ELR (cell line): ENCODE data around the gene MAPRE2.
"Not testable (repeated sequence)": the region's sequence is repeated elsewhere in the genome, so short reads cannot be mapped to it uniquely, and the experiment has no call there.

Experiments used
- DNase-seq: peaks from one replicate; pipeline ENCODE4 v3.0.0-alpha.2; 2015; ENCODE audit warnings: low read depth

The MAPRE2 gene

DNA sequence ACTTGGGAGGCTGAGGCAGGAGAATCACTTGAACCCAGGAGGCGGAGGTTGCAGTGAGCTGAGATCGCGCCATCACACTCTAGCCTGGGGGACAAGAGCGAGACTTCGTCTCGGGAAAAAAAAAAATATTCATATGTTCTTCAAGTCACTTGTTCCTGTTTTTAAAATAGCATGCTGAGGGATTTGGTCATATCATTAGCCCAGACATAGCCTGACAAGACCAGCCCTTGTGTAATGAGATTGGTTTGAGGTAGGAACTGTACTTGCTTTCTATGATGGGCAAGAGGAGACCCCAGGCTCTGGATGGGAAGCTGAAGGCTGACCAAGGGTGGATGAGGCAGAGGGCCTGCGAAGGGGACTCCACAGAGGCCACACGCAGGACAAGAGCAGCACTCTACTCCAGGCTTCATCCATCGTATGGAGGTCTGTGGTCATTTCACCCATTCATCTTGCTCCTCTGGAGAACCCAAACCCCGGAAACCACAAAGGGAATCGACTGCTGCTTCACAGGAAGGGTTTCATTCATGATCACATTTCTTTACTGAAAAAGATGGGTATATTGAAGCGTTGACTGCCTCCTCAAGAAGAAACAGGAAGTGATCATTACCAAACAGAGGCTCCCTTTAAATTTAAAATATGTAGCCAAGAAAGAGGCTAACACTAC is 112.5 kb downstream of the MAPRE2 start:
- DNase-seq = no peak

DNA sequence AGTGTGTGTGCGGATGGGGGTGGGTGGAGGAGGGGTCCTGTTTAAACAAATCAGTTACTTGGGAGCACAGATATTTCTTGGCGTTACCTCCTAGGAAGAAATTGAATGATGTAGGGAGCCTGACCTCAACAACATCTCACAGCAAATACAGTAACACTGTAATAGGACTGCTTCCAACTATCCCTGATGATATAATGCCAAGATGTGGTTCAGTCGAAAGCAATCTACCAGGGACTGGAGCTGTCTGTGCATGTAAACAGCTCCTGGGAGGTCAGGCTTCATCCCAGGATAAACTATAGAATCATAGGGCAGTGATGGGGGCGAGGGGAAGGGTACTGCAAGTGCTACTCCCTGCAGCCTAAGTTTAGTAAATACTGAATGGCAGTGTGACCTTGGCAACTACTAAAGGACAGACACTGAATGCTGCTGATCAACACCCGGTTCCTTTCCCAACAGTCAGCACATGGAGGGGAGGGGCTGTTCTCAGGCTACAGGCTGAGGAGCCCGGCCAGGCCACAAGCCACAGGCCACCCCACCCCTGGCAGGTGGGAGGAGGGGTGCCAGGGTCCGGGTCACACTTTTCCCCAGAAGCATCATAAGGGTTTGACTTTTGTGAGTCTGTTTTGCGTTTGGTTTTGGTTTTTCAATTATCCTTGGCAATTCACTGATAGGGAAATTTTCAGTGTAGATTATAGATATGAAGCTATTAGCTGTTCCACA is 114.3 kb downstream of the MAPRE2 start:
- no peak for DNase-seq

DNA sequence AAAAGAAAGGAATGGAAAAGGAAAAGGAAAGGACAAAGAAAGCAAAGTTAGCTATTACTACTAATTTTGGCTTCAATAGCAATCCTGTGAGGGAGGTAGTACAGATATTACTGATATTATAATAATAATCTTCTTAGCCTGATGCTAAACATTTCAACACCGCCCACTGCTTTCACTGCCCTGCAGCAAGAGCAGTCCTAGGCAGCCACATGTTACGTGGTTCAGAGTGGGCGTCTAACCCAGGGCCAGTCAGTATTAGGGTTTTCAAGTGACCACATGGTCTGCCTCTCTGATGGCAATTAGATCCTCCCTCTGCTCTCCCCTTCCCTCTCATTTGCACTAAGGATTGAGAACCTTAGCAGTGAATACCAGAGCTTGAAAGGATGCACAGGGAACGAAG is 116.0 kb downstream of the MAPRE2 start:
- DNase-seq = no peak

DNA sequence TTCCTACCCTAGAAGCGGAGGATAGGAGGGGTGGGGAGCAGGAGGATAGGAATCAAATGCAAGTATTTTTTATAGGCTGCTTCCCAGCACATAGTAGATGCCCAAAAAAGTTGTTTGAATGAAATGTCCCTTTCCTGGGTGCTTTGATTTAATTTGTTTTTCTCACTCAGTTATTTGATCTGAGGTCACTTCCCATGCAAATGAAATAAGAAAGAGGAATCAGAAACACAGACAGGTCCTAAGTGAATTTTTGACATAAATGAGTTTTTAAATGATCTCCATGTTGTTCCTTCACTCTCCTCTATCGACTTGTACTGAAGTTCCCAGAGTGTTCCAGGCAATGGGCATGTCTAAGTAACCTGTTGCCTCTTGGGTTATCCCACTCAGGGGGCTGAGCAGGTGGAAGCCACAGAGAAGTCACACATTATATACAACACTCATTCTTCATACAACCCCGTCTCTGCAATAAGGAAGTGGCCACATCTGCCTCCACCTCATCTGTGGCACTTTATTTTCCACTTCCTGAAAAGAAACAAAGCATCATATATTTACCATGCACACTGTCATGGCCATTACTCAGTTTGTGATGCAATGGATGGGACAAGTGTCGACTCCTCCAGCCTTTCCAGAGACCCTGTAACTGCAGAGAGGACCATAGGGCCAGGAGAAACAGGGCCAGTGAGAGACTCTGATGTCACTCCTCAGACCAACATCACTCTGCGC is 117.7 kb downstream of the MAPRE2 start:
- DNase-seq = no peak

DNA sequence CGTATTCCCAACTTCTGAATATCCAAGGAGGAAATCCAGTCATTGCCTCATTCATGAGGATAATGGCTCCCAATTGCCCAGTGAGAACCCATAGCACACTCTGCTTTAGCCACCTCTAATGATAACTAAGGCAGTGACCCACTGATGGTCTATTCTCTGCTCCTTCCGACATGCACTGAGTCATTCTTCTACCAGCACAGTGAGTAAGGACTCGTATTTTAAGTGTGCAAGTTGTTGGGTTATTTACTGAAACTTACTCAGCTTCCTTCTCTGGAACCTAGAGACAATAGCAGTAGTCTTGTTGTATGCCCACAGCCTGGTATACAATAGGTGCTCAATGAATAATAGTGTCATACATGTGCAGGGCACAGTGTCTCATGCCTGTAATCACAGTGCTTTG is 118.6 kb downstream of the MAPRE2 start:
- peak; percentile 40 for DNase-seq

DNA sequence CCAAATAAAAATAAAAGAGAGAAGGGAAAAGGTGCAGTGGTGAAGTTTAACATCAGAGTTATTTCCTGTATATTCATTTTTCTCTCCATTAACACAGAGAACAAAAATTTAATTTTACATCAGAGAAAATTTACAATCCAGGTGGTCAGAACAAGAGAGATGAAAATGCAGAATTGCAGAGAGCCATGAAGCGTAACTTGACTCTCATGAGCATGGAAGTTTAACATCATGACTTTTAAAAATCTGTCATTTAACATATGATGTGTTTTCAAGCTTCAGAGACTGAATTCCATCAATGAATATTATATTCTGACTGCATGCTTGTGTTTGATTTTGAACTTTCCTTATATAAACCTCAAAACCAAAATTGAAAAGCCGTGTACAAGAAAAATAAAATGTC is 120.3 kb downstream of the MAPRE2 start:
- no peak for DNase-seq

DNA sequence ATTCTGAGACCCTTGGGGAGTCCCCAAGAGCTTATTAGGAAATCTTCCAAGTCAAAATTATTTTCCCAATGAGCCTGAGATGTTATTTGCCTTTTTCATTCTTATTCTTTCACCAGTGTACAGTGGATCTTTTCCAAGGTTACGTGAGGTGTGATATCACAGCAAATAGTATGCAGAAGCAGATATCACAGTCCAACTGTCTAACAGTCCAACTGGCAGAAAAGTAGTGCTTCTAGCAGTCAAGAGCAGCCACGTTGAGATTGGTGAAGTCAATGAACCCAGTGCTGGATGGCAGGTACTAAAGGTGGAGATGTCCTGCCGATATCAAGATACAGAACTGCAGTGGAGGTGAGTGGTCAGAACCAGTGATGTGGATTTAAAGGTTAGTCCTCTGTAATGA is 120.7 kb downstream of the MAPRE2 start:
- DNase-seq = no peak

DNA sequence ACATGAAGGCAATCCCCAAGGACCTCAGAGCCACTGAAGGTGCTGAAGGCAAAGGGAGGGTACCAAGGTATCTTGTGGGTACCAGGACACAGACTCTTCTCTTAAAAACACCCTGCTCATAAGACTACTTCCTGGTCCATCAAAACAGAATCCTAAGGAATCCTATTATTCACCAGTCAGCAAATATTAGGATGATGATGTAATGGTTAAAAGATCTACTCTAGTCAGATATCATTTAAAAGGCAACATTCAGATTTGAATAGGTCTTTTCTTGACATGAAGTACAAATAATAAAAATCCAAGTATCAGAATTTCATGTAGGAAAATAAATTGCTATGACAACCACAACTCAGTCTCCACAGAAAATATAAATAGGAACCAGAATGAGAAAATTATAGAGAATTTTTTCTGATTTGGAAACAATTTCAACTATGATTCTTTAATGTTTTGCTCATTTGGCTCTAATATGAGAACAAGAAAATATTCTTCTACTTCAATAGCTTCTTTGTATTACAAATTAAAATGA is 121.9 kb downstream of the MAPRE2 start:
- DNase-seq = no peak

DNA sequence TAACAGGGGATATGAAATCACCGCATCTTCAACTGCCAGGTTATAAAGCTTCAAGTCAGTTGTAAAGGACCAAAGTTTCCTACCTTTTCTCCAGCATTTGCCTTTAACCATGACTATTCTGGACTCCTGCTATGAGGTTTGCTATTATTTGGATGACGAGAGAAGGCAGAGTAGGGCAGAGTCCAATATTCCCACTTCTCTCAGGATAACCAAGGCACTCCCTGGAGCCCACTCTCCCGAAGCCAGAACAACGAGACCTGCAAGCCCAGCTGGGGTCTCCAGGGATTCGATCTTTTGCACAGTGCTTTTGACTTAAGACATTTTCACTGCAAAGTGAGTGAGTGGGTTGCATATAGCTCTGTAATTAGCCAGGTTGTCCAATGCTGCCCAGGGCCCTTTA is 122.5 kb downstream of the MAPRE2 start:
- no peak for DNase-seq

DNA sequence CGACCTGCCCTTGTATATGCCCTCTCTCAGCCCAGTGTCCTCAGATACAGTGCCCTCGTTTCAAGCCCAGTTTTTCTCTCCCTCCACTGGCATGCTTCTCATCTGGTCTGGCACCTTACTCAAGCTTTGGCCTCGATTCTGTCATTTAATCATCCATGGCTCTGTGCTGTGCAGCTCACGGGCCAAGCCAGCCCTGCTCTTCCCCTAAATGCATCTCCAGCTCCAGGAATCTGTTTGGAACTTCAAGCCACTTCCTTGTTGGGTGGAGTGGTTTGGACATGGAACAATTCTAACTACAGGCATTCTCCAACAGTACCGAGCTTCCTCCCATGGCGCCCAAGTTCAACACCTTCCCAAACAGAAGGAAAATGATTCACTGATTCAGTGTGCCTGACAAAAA is 122.9 kb downstream of the MAPRE2 start:
- DNase-seq = no peak

DNA sequence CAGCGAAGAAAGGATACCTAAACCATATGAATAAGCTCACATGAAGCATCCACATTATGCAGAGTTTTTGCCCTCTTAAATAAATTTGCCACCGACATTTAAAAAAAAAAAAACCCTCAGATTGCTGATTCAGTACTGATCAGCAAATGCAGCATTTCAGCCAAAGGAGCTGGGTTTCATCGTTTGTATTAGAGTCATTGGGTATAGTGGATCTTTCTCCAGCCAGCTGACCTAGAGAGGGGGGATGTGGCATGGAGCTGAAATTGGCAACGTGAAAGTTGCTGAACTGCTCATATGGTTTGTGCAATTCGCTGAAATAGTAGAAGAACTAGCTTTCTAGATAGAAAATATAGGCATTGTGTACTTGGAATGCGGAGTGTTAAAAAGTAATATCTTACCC is 126.1 kb downstream of the MAPRE2 start:
- DNase-seq = no peak

DNA sequence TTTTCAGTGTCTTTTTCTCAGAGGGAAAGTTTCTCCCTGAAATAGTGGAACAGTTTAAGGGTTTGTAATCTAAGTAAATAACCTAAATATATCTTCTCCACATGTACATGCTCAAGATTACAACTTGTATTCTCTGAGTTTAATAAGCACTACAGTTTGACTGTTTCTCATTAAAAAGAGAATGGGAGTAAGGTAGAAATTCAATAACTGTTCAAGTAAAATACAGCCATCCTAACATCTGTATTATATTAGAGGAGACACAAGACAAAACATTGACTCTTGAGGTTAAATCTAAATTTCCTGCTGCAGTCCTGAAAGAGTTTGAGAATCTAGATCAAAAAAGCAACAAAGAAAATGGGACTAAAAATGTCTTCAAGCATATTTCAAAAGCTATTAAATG is 126.6 kb downstream of the MAPRE2 start:
- no peak for DNase-seq

DNA sequence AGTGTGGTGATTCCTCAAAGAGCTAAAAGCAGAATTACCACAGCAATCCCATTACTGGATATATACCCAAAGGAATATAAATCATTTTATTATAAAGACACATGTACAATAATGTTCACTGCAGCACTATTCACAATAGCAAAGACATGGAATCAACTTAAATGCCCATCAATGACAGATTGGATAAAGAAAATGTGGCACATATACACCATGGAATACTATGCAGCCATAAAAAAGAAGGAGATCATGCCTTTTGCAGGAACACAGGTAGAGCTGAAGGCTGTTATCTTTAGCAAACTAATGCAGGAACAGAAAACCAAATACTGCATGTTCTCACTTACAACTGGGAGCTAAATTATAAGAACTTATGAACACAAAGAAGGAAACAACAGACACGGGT is 129.1 kb downstream of the MAPRE2 start:
- not testable (repeated sequence) for DNase-seq

DNA sequence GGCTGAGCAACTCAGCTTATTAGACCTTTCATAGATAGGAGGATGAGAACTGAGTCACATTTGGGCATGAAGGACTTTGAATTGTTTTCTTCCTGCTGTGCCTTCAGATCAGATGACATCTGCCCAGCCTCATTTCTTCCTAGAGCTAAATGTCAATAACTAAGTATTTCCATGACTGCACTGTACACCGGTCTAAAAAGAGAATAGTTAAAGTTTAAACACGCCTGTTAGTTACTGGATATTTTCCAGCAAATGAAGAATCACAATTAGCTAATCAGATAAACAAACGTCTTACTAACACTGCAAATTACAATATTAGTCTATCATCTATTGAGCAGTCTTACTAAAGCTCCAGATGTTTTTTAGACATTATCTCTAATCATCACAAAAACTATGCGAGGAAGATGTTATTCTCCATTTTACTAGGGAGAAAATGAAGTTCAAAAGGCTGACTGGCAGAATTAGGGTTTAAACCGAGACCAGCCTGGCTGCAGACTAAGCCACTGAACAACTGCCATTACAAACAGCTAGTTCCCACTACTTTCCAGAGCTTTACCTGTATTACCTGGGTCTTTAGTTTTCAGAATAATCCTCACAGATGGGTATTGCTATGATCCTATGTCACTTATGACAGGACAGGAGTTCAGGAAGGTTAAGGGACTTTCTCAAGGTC is 130.2 kb downstream of the MAPRE2 start:
- DNase-seq = no peak

DNA sequence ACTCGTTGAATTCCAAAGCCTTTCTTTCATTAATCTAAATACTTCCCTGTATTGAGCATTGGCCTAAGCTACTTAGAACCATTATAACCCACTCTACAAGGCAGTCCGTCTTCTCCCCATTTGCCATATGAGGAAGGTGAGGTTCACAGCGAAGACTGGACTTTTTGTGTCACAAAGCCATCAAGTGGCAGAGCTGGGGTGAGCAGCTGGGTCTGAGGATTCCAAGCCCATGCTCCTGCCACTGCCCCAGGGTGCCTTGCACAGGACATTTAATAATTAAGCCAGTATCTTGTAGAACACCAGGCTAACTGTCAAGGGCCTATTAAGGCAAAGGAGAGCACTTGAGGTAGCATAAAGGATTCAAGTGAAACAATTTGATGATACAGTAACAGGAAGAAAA is 130.8 kb downstream of the MAPRE2 start:
- DNase-seq = no peak

DNA sequence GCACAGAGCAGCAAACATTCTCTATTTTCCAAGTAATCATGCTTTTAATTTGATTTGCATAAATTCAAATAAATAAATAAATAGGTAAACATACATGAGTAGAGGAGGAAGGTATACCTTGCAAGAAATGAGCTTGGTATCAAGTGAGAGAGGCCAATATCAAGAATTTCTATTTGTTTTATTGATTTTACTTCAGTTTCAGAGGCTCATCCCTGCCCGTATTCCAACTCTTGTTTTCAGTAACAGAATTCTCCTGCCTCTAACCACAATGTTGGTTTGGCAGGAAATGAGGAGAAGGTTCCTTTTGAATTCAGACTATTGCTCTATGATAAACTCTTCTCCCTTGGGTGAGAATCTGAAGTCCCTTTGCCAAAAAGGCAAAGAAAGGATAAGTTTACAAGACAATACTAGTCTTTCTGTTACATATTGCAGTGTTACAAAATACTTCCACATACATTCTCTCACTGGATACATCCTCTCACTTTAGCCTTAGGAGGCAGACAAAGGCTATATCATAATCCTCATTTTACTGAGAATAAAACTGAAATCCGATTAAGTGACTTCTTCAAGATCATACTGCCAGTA is 131.3 kb downstream of the MAPRE2 start:
- DNase-seq = no peak

DNA sequence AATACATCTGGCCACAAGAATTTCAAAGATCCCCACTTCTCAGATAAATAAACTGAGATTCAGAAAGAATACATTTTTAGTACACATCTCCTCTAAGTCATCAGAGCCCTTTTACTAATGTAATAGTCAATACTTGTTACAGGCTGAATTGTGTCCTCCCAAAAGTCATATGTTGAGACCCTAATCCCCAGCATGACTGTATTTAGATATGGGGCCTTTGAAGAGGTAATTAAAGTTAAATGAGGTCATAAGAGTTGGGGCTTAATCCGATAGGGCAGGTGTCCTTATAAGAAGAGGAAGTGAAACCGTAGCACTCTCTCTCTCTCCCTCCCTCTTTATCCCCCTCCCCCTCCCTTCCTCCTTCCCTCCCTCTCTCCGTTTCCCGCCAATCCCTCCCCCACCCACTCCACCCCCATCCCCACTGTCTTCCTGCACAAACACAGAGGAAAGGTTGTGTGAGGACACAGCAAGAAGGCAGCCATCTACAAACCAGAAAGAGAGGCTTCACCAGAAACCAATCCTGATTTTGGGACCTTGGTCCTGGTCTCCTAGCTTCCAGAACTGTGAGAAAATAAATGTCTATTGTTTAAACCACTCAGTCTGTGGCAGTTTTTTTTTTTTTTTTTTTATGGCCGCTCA is 133.0 kb downstream of the MAPRE2 start:
- DNase-seq = no peak

DNA sequence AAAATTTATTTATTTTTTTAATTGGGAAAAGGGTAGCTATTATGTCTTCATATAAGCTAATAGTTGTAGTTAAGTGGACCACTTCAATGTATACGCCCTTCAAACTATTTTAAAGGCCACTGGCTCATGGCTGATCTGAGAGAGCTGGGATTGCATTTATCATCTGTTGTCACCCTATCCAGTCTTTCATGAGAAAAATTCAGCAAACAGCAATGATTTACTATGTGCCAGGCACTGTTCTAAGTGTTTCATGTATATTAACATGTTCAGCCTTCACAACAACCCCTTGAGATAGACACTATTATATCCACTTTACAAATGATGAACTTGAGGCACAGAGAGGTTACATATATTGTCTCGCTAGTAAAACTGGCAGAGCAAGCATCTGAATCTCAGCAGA is 133.5 kb downstream of the MAPRE2 start:
- no peak for DNase-seq

DNA sequence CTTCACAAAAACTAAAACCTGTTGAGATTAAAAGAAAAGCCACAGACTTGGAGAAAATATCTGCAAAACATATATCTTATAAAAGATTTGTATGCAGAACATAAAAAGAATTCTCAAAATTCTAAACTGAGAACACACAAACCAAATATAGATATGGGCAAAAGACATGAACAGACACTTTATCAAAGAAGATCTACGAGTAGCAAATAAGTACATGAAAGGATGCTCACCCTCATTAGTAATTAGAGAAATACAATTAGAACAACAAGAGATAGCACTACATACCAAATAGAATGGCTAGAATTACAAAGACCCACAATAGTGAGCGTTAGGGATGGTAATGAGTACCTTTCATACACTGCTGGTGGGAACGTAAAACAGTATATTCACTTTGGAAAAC is 135.7 kb downstream of the MAPRE2 start:
- DNase-seq = no peak

DNA sequence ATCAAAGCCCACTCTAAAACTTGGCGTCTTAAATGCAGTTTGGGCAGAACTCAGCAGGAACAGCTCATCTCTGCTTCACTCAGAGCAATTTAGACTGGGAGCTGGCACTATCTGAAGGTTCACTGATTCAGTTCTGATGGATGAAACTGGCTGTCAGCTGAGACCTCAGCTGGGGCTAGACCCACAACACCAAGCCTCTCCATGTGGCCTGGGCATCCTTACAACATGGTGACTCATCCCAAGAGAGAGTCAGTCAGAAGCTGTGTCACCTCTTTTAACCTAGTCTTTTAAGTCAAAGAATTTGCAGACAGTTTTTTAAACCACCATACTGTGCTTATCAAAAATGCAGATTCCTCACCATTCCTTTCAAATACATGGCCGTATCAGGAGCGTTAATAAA is 137.0 kb downstream of the MAPRE2 start:
- peak; percentile 73 for DNase-seq

DNA sequence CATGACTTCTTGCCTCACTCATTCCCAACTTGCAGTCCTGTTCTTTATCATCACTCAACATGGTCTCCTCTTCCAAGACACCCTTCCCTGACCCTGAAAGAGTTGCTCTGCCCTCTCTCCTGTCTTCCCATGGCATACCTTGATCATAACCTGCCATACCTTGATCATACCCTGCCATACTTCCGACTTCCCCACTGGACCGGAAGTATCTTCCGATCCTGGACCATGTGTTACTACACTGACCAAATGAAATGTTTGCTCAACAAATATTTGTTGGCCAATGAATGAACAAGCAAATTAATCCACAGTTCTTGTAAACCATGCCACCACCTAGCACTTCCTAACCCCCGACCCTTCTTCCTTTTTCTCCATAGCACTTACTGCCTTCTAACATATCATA is 138.7 kb downstream of the MAPRE2 start:
- no peak for DNase-seq

DNA sequence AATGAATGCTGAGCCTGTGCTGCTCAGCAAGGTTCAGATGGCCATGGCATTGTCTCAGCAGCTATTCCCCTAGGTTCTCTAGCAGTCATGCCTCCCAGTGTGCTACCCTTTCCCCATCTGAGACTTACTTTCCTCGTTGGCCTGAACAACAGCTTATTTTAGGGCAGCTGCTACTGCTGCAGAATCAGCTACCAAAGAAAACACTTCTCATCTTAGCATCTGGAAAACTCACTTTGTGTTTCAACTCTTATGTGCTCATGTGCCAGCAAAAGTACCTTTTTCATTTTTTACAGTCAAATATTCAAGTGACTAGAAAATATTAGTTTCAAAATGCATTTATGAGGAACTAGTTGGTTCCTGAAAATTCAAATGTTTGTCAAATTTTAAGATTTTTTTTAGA is 139.2 kb downstream of the MAPRE2 start:
- no peak for DNase-seq
